SH-SY5Y (cell line): ENCODE data around the gene NR3C1.

Experiments used
- GATA2 ChIP-seq: IDR thresholded peaks from 2 replicates; pipeline ENCODE4 v1.6.1; 2011; ENCODE audit warnings: mild to moderate bottlenecking, low read depth, low read length
- GATA3 ChIP-seq: IDR thresholded peaks from 2 replicates; pipeline ENCODE4 v1.6.1; 2011; ENCODE audit warnings: low read depth, mild to moderate bottlenecking, low read length, moderate library complexity

NR3C1 gene

DNA sequence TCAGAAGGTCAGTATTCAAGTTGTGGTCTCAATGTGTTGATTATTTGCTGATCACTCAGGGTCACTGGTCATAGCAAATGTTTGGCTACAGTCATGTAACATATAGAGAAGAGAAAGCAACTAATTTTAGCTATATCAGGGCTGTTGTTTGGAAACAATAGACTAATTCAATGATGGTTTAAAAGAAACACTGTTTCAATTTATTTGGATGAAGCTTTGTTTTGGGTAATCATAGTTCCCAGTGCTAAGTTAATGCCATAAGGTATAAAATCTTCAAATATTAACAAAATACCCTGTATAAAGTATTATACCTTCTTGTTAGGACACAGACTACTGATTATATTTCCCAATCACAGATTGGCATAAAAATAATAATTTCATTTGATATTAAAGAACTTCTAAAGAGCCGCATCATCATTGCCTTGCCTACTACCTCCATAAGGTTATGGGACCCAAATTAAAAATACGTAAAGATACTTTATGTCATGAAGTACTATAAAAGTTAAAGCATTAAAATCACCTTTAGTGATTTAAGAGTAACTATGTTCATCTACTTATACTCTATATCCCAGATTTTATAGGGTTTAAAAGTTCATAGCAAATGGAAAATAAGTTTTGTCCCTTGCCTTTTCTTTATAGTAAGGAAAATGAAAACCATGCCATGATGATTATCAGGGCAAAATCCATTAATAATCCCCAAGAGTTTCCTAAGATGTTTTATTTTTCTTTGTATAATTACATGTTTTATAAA lies 6.0 kb downstream of the NR3C1 start:
- no peak for TF ChIP-seq GATA3
- no peak for TF ChIP-seq GATA2

- no peak for TF ChIP-seq GATA3
- no peak for TF ChIP-seq GATA2
These were observed 7.0 kb downstream of the NR3C1 start for GRCh38 chr5:143396353-143396940.

DNA sequence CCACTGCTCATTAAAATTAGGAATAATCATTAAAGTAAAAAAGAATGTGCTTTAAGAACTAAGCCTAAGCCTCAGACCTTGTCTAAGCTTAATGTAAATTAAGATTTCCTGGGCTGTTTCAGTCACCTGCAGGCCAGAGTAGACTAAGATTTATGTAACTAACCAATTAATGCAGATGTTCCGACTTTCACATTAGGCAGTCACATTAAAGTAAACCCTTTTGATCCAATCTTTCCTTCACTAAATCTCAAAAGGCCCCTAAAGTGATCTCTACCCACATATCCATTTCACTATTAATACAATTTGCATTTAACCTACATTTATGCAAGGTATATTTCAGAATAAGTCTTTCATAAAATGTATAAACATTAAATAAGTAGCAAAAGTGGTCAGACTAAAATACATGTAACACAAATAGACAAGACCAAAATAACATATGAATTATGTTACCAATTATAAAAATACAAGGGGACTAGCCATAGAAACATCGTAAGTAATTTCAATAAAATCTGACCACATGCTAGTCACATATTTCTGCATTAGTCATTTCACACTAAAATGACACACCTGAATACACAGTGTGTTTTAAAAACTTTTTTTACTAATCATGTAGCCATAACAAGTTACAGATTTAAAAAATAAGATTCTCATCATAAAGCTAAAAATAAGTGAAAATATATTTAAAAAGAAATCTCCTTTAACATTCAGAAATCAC lies 7.7 kb downstream of the NR3C1 start:
- TF ChIP-seq GATA2 (no peak), GATA3 (no peak)

GRCh38 chr5:143393524-143393923 lies 10.0 kb downstream of the NR3C1 start:
- no peak for TF ChIP-seq GATA2
- TF ChIP-seq GATA3: no peak

DNA sequence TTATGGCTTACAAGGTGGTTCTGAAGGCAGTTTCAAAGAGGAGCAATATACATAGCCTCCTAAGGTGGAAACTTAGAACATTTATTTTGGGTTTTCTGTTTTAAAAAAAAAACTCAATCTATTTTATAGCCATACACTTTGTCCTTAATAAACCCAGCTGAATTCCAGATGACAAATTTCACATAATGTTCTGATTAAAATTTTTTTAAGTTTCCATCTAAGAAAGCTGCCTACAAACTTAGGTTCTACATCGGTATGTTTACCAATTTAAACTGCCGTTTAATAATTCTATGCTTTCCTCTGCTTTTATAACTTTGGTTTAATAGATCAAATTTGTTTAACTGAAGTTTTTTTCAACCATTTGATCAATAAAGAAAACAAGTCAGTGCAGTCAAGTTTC lies 12.5 kb downstream of the NR3C1 start:
- no peak for TF ChIP-seq GATA3

DNA sequence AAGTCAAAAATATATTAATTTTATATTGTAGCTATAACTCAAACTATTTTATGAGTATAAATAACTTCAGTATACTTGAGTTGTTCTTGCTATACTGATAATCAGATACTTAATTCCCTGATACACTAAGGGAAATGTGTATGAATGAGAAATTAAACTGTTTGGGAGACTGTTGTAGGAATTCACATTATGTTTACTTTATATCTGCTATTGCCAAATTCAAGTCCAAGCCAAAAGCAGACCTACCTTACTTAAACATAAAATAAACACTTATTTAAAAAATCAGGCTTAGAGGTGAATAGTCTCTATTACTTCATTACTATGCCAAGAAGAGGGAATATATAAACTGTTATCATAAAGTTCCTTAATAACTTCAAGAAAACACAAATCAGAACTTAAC lies 13.2 kb downstream of the NR3C1 start:
- no peak for TF ChIP-seq GATA2
- no peak for TF ChIP-seq GATA3

DNA sequence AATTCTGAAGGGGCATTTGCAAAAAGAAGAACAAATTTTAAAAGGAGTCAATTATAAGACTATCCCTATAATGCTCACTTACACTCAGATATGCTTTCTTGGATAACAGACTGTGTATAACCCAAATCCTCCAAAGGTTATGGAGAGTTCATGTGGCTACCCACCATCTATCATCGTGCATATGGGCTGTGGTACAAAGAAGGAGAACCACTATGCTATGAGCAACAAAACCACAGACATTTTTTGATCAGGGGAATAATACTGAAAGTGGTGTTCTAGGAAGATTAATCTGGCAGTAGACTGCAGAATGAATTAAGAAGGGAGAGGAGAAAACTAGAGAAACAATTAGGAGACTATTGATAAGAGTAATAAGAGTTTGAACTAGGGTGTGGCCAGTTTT lies 16.8 kb downstream of the NR3C1 start:
- TF ChIP-seq GATA3 (no peak), GATA2 (no peak)

- no peak for TF ChIP-seq GATA3
- TF ChIP-seq GATA2: no peak
These were observed 18.4 kb downstream of the NR3C1 start for GRCh38 chr5:143384865-143385657.

- no peak for TF ChIP-seq GATA2
- no peak for TF ChIP-seq GATA3
These were observed 19.5 kb downstream of the NR3C1 start for GRCh38 chr5:143383988-143384387.

DNA sequence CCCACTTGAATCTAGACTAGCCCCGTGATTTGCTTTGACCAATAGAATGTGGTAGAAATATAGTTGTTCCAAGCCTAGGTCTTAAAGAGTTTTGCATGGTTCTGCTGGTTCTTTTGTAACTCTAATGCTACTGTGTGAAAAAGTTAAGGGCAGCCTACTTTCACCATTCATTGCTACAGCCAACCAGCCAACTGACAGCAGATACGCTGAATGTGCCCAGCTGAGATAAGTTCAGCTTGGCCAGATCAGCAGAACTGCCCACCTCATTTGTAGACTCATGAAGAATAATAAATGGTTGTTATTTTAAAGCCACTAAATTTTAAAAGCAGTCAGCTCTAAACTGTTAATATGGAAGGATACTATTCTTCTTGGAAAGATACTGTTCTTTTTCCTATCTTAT lies 23.9 kb downstream of the NR3C1 start:
- TF ChIP-seq GATA3: no peak
- TF ChIP-seq GATA2: no peak

- no peak for TF ChIP-seq GATA3
- TF ChIP-seq GATA2: no peak
These were observed 26.3 kb downstream of the NR3C1 start for GRCh38 chr5:143376911-143377813.

GRCh38 chr5:143376195-143376779 lies 27.2 kb downstream of the NR3C1 start:
- TF ChIP-seq GATA2 (no peak), GATA3 (no peak)

- no peak for TF ChIP-seq GATA2
- TF ChIP-seq GATA3: no peak
These were observed 28.8 kb downstream of the NR3C1 start for GRCh38 chr5:143374496-143375217.
